HAP-1 (cell line): Measurements from ENCODE around the gene HMGA1.
A peak's percentile ranks its signal among the peaks of the same experiment; 100 is the strongest.

Source experiments
- DNase-seq, 2 experiments: peaks; one replicate each; pipeline ENCODE4 v3.0.0-alpha.2; 2016 to 2020; ENCODE audit warnings: low spot score in 2 of 2
- H3K27me3 ChIP-seq: fragments of 250-450 bp; sonication (Bioruptor Pico); 2 replicates; pipeline ENCODE4 v1.5.1; 2020; ENCODE audit warnings: low read depth, mild to moderate bottlenecking, moderate library complexity
- H3K36me3 ChIP-seq: fragments of 250-450 bp; sonication (Bioruptor Pico); replicated peaks from 2 replicates; pipeline ENCODE4 v1.5.1; 2020; ENCODE audit warnings: mild to moderate bottlenecking
- H3K4me1 ChIP-seq: fragments of 250-450 bp; sonication (Bioruptor Pico); 2 replicates; pipeline ENCODE4 v1.5.1; 2020; ENCODE audit warnings: mild to moderate bottlenecking
- H3K4me3 ChIP-seq: fragments of 250-450 bp; sonication (Bioruptor Pico); 2 replicates; pipeline ENCODE4 v1.5.1; 2020; ENCODE audit warnings: mild to moderate bottlenecking, moderate library complexity
- H3K9me3 ChIP-seq: fragments of 250-450 bp; sonication (Bioruptor Pico); 2 replicates; pipeline ENCODE4 v1.5.1; 2020; ENCODE audit warnings: mild to moderate bottlenecking, moderate library complexity
- in situ Hi-C: fragments of 300-500 bp; cut with MboI; formaldehyde crosslinking; loops from 3 replicates; pipeline ENCODE4 v1.14.3; 2020; ENCODE audit warnings: low sequenced_read_pairs, inconsistent platforms, mixed read lengths

HMGA1 gene, protein sequence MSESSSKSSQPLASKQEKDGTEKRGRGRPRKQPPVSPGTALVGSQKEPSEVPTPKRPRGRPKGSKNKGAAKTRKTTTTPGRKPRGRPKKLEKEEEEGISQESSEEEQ

DNA sequence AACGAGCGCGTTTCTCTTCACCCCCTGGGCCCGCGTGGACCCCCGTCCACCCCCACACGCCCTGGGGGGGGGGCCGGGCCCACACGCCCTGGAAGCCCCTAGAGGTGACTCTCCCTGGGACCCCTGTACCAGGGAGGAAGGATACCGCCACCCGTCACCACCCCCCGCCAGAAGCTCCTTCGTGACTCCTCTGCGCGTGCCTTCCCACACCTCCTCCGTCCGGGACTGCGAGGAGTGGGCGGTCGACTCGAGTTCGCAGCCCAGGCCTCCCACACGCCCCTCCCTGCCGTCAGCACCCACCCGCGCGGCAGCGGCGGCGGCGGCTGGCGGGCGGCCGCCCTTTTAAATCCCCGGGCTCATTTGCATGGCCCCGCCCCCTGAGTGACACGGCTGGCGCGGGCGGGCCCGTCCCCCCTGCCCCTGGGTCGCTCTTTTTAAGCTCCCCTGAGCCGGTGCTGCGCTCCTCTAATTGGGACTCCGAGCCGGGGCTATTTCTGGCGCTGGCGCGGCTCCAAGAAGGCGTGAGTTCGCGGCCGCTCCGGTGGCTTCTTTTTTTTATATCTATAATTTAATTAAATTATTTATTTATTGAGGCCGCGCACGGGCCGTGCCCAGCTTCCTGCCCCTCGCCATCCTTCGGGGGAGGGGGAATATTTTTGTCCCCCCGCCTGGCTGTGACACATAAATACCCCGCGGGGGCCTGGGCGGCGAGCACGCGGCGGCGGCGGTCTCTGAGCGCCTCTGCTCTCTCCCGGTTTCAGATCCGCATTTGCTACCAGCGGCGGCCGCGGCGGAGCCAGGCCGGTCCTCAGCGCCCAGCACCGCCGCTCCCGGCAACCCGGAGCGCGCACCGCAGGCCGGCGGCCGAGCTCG is at the start of gene HMGA1:
HMGA1 (plus strand) TSS at position 431 of the 873 bp plus-strand sequence. CDS start 3,908 bp downstream, outside the sequence.
- Histone ChIP-seq H3K9me3 (no peaks in the 10 kb centered on the region), H3K4me1 (peaks cover 13% of the 10 kb centered on the region), H3K36me3 (peaks cover 35% of the 10 kb centered on the region), H3K4me3 (peak within 1 kb of the TSS; percentile 91), H3K27me3 (no peaks in the 10 kb centered on the region)
- in situ Hi-C loops = no loop called here
- peak; percentile 91 to 94 for DNase-seq

DNA sequence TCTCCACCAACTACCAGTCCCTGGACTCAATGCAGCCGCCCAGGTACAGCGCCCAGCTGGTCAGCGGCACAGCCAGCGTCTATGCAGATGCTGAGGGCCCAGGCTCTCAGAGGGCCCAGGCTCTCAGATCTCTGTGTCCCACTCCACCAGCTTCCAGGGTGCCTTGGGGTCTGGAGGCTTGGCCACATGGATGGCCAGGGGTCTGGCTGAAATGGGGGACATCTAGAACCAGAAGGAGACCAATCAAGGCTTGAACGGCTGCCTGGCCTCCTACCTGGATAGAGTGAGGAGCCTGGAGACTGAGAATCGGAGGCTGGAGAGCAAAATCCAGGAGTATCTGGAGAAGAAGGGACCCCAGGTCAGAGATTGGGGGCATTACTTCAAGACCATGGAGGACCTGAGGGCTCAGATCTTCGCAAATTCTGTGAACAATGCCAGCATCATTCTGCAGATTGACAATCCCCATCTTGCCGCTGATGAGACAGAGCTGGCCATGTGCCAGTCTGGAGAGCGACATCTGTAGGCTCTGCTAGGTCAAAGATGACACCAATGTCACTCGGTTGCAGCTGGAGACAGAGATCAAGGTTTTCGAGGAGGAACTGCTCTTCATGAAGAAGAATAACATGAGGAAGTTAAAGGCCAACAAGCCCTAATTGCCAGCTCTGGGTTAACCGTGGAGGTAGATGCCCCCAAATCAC is 46.7 kb upstream of the HMGA1 start:
- DNase-seq = no peak
- no peaks in the 10 kb centered on the region for H3K27me3 ChIP-seq
- H3K36me3 ChIP-seq = no peaks in the 10 kb centered on the region
- in situ Hi-C loops = no loop called here
- H3K9me3 ChIP-seq = no peaks in the 10 kb centered on the region
- H3K4me1 ChIP-seq = no peaks in the 10 kb centered on the region
- no peak overlapping the region for H3K4me3 ChIP-seq

DNA sequence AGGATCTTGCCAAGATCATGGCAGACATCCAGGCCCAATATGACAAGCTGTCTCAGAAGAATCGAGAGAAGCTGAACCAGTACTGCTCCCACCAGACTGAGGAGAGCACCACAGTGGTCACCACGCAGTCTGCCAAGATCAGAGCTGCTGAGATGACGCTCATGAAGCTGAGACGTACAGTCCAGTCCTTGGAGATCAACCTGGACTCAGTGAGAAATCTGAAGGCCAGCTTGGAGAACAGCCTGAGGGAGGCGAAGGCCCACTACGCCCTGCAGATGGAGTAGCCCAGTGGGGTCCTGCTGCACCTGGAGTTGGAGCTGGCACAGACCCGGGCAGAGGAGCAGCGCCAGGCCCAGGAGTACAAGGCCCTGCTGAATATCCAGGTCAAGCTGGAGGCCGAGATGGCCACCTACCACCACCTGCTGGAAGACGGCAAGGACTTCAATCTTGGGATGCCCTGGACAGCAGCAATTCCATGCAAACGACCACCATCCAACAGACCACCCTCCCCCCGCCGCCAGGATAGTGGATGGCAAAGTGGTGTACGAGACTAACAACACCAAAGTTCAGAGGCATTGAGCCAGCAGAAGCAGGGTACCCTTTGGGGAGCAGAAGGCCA is 46.1 kb upstream of the HMGA1 start:
- Histone ChIP-seq H3K4me3 (no peak overlapping the region), H3K36me3 (no peaks in the 10 kb centered on the region), H3K4me1 (no peaks in the 10 kb centered on the region), H3K27me3 (no peaks in the 10 kb centered on the region), H3K9me3 (no peaks in the 10 kb centered on the region)
- in situ Hi-C loops = no loop called here
- DNase-seq = no peak

DNA sequence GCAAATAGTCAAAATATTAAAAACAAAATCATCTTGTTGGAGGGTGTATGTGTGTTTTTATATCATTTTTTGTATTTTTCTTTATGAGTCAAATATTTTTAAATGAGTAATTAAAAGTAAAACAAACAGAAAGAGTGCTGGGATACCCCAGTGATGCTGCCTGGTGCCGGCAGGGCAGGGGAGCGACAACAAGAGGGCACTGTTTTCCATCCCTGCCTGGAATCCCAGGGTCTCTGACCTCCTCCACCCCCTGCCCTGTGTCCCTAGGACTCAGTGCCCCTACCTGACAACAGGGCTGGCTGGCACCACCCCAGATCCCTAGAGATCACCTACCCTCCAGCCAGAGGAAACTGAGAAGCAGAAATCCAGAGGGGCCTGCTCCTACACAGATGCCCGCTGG is 41.9 kb upstream of the HMGA1 start:
- DNase-seq = no peak
- no peaks in the 10 kb centered on the region for H3K9me3 ChIP-seq
- H3K4me1 ChIP-seq = peaks cover 7% of the 10 kb centered on the region
- H3K27me3 ChIP-seq = no peaks in the 10 kb centered on the region
- in situ Hi-C loops = no loop called here
- H3K4me3 ChIP-seq = no peak overlapping the region
- H3K36me3 ChIP-seq = no peaks in the 10 kb centered on the region

DNA sequence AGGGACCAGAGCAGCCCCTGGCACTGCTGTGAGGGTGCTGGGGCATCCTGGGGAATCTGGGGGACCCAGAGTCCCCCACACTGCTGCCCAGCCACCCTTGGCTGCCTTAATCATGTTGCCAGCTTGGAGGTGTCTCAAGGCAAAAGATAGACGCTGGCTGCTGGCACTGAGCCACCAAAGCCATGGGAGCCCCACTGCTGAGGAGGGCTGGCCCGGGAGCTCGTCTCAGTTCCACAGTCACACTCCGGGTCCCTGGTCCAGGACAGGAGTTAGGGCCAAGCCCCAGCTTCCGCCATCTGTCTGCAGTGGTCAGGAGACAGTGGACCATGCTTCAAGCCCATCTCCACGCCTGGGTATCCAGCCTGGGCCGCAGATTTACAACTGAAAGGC is 41.0 kb upstream of the HMGA1 start:
- no peak overlapping the region for H3K4me3 ChIP-seq
- DNase-seq = no peak
- H3K9me3 ChIP-seq = no peaks in the 10 kb centered on the region; the same call in 1 of the 2 replicates
- no peaks in the 10 kb centered on the region for H3K36me3 ChIP-seq
- no peaks in the 10 kb centered on the region for H3K27me3 ChIP-seq
- in situ Hi-C loops = no loop called here
- peaks cover 9% of the 10 kb centered on the region for H3K4me1 ChIP-seq

DNA sequence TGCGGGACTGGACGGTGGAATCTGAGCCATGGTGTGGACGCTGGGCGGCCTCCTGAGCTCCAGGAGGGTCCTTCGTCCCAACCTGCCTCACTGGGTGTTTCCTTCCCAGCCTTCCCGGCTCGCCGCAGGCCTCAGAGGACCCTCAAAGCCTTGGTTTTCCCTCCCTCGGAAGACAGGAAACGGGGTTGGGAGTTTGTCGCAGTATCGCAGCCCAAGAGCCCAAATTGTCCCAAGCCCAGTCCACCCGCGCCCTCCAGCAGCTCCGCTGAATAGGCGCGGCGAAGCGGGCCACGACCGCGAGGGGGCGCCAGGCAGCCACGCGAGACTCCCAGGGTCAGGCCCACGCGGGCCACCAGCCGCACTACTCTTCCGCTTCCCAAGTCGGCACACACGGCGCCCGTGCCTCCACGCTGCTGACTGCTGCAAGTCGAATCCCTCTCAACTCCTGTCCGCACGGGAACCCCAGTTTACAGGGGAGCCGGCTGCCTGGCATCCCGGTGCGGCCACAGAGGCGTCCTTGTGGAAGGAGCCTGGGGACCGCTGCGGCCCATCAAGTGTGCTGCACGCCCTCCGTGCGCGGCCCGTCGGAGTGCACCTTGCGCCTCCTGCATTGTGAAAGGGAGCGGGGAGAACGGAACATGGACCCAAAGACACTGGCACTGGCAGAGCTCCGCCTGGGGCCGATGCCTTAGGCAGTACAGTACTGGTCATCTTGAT is 40.4 kb upstream of the HMGA1 start:
- peak overlapping the region; percentile 16 for H3K4me3 ChIP-seq
- DNase-seq = peak; percentile 47 to 87
- H3K36me3 ChIP-seq = no peaks in the 10 kb centered on the region
- peaks cover 9% of the 10 kb centered on the region for H3K4me1 ChIP-seq
- in situ Hi-C loops = no loop called here
- no peaks in the 10 kb centered on the region; the same call in 1 of the 2 replicates for H3K9me3 ChIP-seq
- no peaks in the 10 kb centered on the region for H3K27me3 ChIP-seq

DNA sequence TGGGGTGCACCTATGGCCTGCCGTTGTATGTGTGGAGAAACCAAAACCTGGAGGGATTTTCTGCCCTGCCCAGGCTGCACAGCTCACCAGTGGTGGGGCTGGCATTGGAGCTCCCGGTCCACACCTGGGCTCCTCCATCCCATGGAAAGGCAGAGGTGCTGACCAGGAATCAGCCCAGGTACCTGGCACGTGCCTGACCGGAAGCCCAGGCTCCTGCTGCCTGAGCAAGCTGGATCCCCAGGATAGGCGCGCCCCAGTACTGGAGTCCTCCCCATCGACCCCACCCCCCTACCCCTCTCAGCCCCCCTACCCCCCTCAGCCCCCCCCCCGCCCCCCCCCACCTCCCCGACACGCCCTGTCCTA is 39.9 kb upstream of the HMGA1 start:
- Histone ChIP-seq H3K4me1 (peaks cover 9% of the 10 kb centered on the region), H3K27me3 (no peaks in the 10 kb centered on the region), H3K4me3 (no peak overlapping the region), H3K36me3 (no peaks in the 10 kb centered on the region), H3K9me3 (no peaks in the 10 kb centered on the region; the same call in 1 of the 2 replicates)
- in situ Hi-C loops = no loop called here
- no peak for DNase-seq

DNA sequence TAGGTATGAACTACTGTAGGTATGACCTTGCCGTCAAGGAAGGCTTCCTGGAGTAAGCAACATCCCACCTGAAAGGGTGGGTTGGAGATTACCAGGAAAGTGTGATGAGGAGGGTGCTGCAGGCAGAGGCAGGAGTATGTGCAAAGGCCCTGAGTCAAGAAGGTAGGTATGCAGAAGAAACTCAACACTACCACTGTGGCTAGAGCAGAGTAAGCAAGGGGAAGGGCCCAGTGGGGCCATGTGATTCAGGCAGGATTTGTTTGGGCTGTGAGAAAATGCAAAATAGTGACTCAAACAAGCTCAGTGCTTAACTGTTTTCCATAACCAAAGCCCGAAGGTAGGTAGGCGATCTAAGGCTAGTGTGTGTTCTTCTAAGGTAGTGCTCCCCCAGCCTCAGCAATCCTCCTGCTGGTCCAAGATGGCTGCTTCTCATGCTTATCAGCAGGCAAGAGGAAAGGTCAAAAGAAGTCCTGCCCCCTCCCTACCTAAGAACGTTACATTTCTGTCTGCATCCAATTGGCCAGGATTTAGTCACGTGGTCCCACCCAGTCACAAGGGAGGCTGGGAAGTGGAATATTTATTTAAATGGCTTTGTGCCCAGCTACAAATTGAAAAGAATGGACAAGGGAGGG is 36.2 kb upstream of the HMGA1 start:
- peaks cover 2% of the 10 kb centered on the region; the same call in 1 of the 2 replicates for H3K9me3 ChIP-seq
- H3K27me3 ChIP-seq = no peaks in the 10 kb centered on the region
- H3K4me3 ChIP-seq = no peak overlapping the region
- DNase-seq = peak; percentile 13 to 47
- in situ Hi-C loops = no loop called here
- H3K4me1 ChIP-seq = peaks cover 9% of the 10 kb centered on the region
- no peaks in the 10 kb centered on the region for H3K36me3 ChIP-seq

DNA sequence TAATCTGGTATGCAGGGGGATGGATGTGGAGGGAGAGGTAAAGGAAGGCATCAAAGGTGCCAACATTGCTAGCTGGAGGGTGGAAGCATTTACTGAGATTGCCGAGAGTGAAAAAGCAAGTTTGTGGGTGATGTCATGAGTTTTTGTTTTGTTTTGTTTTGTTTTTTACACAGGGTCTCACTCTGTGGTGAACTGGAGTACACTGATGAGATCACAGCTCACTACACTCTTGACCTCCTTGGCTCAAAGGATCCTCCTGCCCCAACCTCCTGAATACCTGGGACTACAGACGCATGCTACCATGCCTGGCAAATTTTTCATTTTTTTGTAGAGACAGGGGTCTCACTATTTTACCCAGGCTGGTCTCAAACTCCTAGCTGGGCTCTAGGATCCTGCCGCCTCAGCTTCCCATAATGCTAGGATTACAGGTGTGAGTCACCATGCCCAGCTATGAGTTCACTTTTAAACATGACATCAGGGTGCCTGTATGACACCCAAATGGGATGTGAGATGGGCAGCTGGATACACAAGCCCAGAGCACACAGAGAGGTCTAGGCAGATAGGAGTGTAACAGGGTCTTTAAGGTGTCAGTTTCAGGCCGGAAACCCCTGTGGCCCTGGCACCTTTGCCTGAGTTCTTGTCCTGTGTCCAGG is 35.1 kb upstream of the HMGA1 start:
- no peak overlapping the region for H3K4me3 ChIP-seq
- H3K9me3 ChIP-seq = peaks cover 2% of the 10 kb centered on the region; the same call in 1 of the 2 replicates
- in situ Hi-C loops = no loop called here
- peaks cover 3% of the 10 kb centered on the region; the same call in 1 of the 2 replicates for H3K4me1 ChIP-seq
- no peaks in the 10 kb centered on the region for H3K36me3 ChIP-seq
- no peak for DNase-seq
- H3K27me3 ChIP-seq = no peaks in the 10 kb centered on the region

DNA sequence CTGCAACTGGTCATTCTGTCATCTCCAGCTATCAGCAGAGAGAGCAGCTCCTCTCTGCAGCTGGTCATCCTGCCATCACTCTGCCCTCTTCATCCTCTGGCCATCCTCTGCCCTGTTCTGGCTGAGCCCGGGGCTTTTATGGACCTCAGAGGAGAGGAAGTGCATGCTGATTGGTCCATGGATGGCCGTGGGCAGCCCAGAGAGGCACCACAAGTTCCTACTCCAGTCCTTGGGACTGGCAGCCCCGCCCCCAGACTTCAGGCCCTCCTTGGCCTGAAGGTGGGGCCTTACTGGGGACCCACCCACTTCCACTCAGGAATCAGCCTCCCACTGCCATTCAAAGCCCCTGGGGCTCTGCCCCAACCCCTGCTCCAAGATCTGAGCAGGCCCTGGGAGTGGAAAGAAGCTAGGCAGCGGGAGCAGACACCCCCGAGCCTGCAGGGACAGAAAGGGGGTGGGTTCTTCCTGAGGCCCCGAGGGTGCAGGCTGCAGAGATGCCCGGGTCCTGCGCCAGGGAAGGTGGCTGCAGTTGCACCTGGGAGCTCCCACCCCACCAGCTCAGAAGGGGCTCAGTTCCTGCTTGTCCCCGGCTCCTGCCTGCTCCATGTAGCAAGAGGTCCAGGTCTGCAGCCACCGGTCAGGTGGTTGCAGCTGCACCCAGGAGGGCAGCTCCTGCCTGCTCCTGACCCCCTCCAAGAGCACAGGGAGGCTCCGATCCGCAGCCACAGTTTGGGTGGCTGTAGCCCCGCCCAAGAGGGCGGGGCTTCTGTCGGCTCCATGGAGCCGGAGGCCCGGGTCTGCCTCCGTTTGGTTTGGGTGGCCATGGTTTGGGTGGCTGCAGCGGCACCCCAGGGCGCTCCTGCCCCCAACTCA is 34.1 kb upstream of the HMGA1 start:
- Histone ChIP-seq H3K27me3 (no peaks in the 10 kb centered on the region), H3K9me3 (peaks cover 2% of the 10 kb centered on the region; the same call in 1 of the 2 replicates), H3K36me3 (no peaks in the 10 kb centered on the region), H3K4me1 (peaks cover 2% of the 10 kb centered on the region; the same call in 1 of the 2 replicates), H3K4me3 (no peak overlapping the region)
- in situ Hi-C loops = no loop called here
- no peak for DNase-seq

DNA sequence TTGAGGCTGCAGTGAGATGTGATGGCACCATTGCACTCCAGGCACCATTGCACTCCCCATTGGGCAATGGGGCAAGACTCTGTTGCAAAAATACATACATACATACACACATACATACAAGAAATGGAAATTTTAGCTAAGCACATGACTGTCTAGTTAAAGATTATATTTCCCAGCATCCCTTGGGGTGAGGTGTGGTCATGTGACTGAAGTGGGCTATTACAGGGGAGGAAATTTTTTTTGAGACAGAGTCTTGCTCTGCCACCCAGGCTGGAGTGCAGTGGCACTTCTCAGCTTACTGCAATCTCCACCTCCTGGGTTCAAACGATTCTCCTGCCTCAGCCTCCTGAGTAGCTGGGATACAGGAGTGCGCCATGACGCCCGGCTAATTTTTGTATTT is 32.0 kb upstream of the HMGA1 start:
- Histone ChIP-seq H3K27me3 (no peaks in the 10 kb centered on the region), H3K9me3 (peaks cover 2% of the 10 kb centered on the region; the same call in 1 of the 2 replicates), H3K4me1 (peaks cover 2% of the 10 kb centered on the region; the same call in 1 of the 2 replicates), H3K4me3 (no peak overlapping the region), H3K36me3 (no peaks in the 10 kb centered on the region)
- in situ Hi-C loops = no loop called here
- DNase-seq = no peak

DNA sequence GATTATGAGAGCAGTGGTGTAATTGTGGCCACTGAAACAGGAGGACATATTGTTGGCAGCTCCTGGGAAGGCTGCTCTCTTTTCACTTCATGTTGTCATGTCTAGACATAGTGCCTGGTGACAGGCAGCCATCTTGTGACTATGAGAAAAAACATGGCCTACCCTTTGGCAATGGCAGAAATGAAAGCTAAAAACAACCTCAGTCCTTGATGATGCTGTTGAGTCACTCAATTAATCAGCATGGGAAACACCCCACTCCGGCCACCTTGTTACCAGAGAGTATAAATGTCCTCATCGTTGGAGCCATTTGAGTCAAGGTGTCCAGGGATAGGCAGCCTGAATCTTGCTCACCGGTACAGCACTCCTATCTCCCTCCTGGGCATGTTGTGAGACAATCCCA is 31.2 kb upstream of the HMGA1 start:
- in situ Hi-C loops = no loop called here
- Histone ChIP-seq H3K4me1 (peaks cover under 1% of the 10 kb centered on the region; the same call in 1 of the 2 replicates), H3K27me3 (no peaks in the 10 kb centered on the region), H3K4me3 (no peak overlapping the region), H3K9me3 (peaks cover 2% of the 10 kb centered on the region; the same call in 1 of the 2 replicates), H3K36me3 (no peaks in the 10 kb centered on the region)
- no peak for DNase-seq
